GM19455 (cell line): Measurements from ENCODE around the gene DNM3.

Experiments
- ATAC-seq: cut with Tn5 transposase; IDR thresholded peaks from one replicate; pipeline ENCODE4 v1.9.1; 2021; ENCODE audit not compliant: unreplicated experiment

The DNM3 gene

GRCh38 chr1:172086137-172086536 lies 244.8 kb downstream of the DNM3 start:
- no peak for ATAC-seq

- no peak for ATAC-seq
These were observed 247.0 kb downstream of the DNM3 start for GRCh38 chr1:172088256-172088655.

- ATAC-seq: peak; percentile 53
These were observed 248.6 kb downstream of the DNM3 start for GRCh38 chr1:172089768-172090510.

- no peak for ATAC-seq
These were observed 249.2 kb downstream of the DNM3 start for GRCh38 chr1:172090511-172090817.

GRCh38 chr1:172095846-172096245 lies 254.5 kb downstream of the DNM3 start:
- ATAC-seq: no peak

- no peak for ATAC-seq
These were observed 263.9 kb downstream of the DNM3 start for GRCh38 chr1:172105230-172105629.

GRCh38 chr1:172107316-172107975 lies 266.1 kb downstream of the DNM3 start:
- no peak for ATAC-seq

- no peak for ATAC-seq
These were observed 267.0 kb downstream of the DNM3 start for GRCh38 chr1:172108161-172108893.

GRCh38 chr1:172109359-172109758 lies 268.1 kb downstream of the DNM3 start:
- no peak for ATAC-seq

GRCh38 chr1:172112576-172112975 lies 271.3 kb downstream of the DNM3 start:
- ATAC-seq: no peak

GRCh38 chr1:172117800-172118199 lies 276.5 kb downstream of the DNM3 start:
- no peak for ATAC-seq

- no peak for ATAC-seq
These were observed 277.3 kb downstream of the DNM3 start for GRCh38 chr1:172118618-172119017.

GRCh38 chr1:172119184-172119583 lies 277.9 kb downstream of the DNM3 start:
- ATAC-seq: no peak

GRCh38 chr1:172120381-172120780 lies 279.1 kb downstream of the DNM3 start:
- no peak for ATAC-seq

GRCh38 chr1:172121081-172121717 lies 279.9 kb downstream of the DNM3 start:
- no peak for ATAC-seq

GRCh38 chr1:172122381-172122780 lies 281.1 kb downstream of the DNM3 start:
- ATAC-seq: no peak

GRCh38 chr1:172125250-172125649 lies 284.0 kb downstream of the DNM3 start:
- ATAC-seq: no peak

- no peak for ATAC-seq
These were observed 284.6 kb downstream of the DNM3 start for GRCh38 chr1:172125812-172126430.

- ATAC-seq: no peak
These were observed 291.5 kb downstream of the DNM3 start for GRCh38 chr1:172132836-172133235.

GRCh38 chr1:172134087-172134731 lies 292.9 kb downstream of the DNM3 start:
- no peak for ATAC-seq
